MM.1S (cell line): ENCODE results near the gene NRG3.

Experiments used
- DNase-seq: peaks from one replicate; pipeline ENCODE4 v3.0.0-alpha.2; 2015
- H2AFZ ChIP-seq: fragments of 300-600 bp; sonication (generic); 2 replicates; pipeline ENCODE4 v1.6.0; 2016; ENCODE audit warnings: antibody characterized with exemption, low read length
- H3F3A ChIP-seq: fragments of 300-600 bp; sonication (generic); 2 replicates; pipeline ENCODE4 v1.6.1; 2016; ENCODE audit warnings: mild to moderate bottlenecking, antibody characterized with exemption, low read length, moderate library complexity, mixed read lengths; ENCODE audit not compliant: insufficient read depth
- H3K27ac ChIP-seq: fragments of 300-600 bp; sonication (generic); 2 replicates; pipeline ENCODE4 v1.5.1; 2016; ENCODE audit warnings: mild to moderate bottlenecking, low read length
- H3K27me3 ChIP-seq: fragments of 300-600 bp; sonication (generic); replicated peaks from 2 replicates; pipeline ENCODE4 v1.6.0; 2016; ENCODE audit warnings: low read length; ENCODE audit not compliant: insufficient read depth
- H3K36me3 ChIP-seq: fragments of 300-600 bp; sonication (generic); replicated peaks from 2 replicates; pipeline ENCODE4 v1.6.1; 2016; ENCODE audit warnings: mild to moderate bottlenecking, low read length, mixed read lengths; ENCODE audit not compliant: insufficient read depth
- H3K4me1 ChIP-seq: fragments of 300-600 bp; sonication (generic); 2 replicates; pipeline ENCODE4 v1.6.1; 2016; ENCODE audit warnings: low read length, mixed read lengths
- H3K4me2 ChIP-seq: fragments of 300-600 bp; sonication (generic); 2 replicates; pipeline ENCODE4 v1.6.0; 2016; ENCODE audit warnings: low read depth, low read length
- H3K4me3 ChIP-seq: fragments of 300-600 bp; sonication (generic); 2 replicates; pipeline ENCODE4 v1.5.1; 2016; ENCODE audit warnings: low read length, mixed read lengths
- H3K79me2 ChIP-seq: fragments of 300-600 bp; sonication (generic); 2 replicates; pipeline ENCODE4 v1.6.1; 2016; ENCODE audit warnings: mixed run types, low read length, mixed read lengths
- H3K9ac ChIP-seq: fragments of 300-600 bp; sonication (generic); 2 replicates; pipeline ENCODE4 v1.6.1; 2016; ENCODE audit warnings: low read length, mixed read lengths
- H3K9me2 ChIP-seq: fragments of 300-600 bp; sonication (generic); replicated peaks from 2 replicates; pipeline ENCODE4 v1.6.1; 2016; ENCODE audit warnings: mild to moderate bottlenecking, low read length, mixed read lengths; ENCODE audit not compliant: insufficient read depth
- H3K9me3 ChIP-seq: fragments of 300-600 bp; sonication (generic); replicated peaks from 2 replicates; pipeline ENCODE4 v1.6.1; 2016; ENCODE audit warnings: mild to moderate bottlenecking, low read length, mixed read lengths; ENCODE audit not compliant: insufficient read depth
- H4K20me1 ChIP-seq: fragments of 300-600 bp; sonication (generic); 2 replicates; pipeline ENCODE4 v1.6.1; 2016; ENCODE audit warnings: mild to moderate bottlenecking, low read length, moderate library complexity, mixed read lengths; ENCODE audit not compliant: insufficient read depth
- EZH2 ChIP-seq: fragments of 300-600 bp; sonication (generic); optimal IDR thresholded peaks from 2 replicates; pipeline ENCODE3; 2017; ENCODE audit warnings: low read depth, mild to moderate bottlenecking, antibody characterized with exemption, low read length, mixed read lengths
- EZH2phosphoT487 ChIP-seq: fragments of 300-600 bp; sonication (generic); IDR thresholded peaks from 2 replicates; pipeline ENCODE4 v1.6.1; 2018; ENCODE audit warnings: antibody characterized with exemption, low read length
- TF ChIP-seq, protein P1 (sequence below): fragments of 300-600 bp; sonication (generic); IDR thresholded peaks from 2 replicates; pipeline ENCODE4 v1.5.1; 2016; ENCODE audit warnings: antibody characterized with exemption, low read length, mixed read lengths

Gene NRG3

DNA sequence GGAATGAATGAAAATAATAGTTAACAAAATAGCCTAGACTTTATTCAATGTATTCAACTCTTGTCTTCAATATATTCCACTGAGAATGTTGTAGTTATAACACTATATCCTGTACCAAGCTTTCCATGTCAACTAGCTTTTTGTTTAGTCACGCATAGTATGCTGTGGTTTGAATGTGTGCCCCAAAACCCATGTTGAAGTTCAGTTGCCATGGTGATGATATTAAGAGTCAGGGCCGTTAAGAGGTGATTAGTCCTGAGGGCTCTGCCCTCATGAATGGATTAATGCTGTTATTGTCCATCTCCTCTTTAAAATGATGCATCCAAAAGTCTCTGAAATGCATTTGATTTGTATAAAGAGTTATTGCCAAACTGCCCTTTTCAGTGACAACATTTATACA lies 887.6 kb downstream of the NRG3 start:
- H3K9me3 ChIP-seq, result no peaks in the 10 kb centered on the region
- H2AFZ ChIP-seq, result no peak overlapping the region
- TF ChIP-seq, protein P1, sequence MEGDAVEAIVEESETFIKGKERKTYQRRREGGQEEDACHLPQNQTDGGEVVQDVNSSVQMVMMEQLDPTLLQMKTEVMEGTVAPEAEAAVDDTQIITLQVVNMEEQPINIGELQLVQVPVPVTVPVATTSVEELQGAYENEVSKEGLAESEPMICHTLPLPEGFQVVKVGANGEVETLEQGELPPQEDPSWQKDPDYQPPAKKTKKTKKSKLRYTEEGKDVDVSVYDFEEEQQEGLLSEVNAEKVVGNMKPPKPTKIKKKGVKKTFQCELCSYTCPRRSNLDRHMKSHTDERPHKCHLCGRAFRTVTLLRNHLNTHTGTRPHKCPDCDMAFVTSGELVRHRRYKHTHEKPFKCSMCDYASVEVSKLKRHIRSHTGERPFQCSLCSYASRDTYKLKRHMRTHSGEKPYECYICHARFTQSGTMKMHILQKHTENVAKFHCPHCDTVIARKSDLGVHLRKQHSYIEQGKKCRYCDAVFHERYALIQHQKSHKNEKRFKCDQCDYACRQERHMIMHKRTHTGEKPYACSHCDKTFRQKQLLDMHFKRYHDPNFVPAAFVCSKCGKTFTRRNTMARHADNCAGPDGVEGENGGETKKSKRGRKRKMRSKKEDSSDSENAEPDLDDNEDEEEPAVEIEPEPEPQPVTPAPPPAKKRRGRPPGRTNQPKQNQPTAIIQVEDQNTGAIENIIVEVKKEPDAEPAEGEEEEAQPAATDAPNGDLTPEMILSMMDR, result no peak
- no peak for DNase-seq
- no peaks in the 10 kb centered on the region for H3K27me3 ChIP-seq
- H3F3A ChIP-seq, result no peaks in the 10 kb centered on the region
- H4K20me1 ChIP-seq, result no peaks in the 10 kb centered on the region
- no peaks in the 10 kb centered on the region for H3K9me2 ChIP-seq
- no peaks in the 10 kb centered on the region for H3K79me2 ChIP-seq
- H3K4me2 ChIP-seq, result no peak overlapping the region
- no peaks in the 10 kb centered on the region for H3K36me3 ChIP-seq
- H3K9ac ChIP-seq, result no peak overlapping the region
- no peak overlapping the region for H3K27ac ChIP-seq
- H3K4me3 ChIP-seq, result no peak overlapping the region
- H3K4me1 ChIP-seq, result no peaks in the 10 kb centered on the region

DNA sequence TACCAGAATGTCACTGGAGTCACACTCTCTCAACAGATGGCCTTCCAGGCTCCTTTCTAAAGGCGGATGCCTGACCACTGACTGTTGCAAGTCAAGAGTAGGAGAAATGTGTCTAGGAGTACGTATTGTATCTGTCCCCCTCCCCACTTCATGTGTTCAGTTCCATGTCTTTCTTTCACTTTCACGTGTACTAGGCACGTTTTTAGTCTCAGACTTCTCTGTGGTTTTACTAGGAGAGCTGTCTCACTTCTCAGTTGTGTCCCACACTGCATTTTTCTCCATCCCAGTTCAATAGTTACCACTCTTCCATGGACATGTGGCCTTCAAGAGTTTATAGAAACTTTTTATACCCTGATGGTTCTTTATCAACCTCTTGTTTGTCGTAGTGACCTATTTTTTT lies 893.0 kb downstream of the NRG3 start:
- Histone ChIP-seq H3K9ac (no peak overlapping the region), H3K4me3 (no peak overlapping the region), H3K27me3 (no peaks in the 10 kb centered on the region), H3K79me2 (no peaks in the 10 kb centered on the region), H3K27ac (no peak overlapping the region), H3K9me3 (no peaks in the 10 kb centered on the region), H3K36me3 (no peaks in the 10 kb centered on the region), H3K9me2 (no peaks in the 10 kb centered on the region), H3K4me1 (peaks cover 7% of the 10 kb centered on the region; the same call in 1 of the 2 replicates), H3K4me2 (peak overlapping the region; percentile 7; the same call in 1 of the 2 replicates), H3F3A (no peaks in the 10 kb centered on the region), H2AFZ (no peak overlapping the region), H4K20me1 (no peaks in the 10 kb centered on the region)
- TF ChIP-seq, protein P1, result no peak
- TF ChIP-seq EZH2 (no peak), EZH2phosphoT487 (no peak)
- DNase-seq, result peak; percentile 66

DNA sequence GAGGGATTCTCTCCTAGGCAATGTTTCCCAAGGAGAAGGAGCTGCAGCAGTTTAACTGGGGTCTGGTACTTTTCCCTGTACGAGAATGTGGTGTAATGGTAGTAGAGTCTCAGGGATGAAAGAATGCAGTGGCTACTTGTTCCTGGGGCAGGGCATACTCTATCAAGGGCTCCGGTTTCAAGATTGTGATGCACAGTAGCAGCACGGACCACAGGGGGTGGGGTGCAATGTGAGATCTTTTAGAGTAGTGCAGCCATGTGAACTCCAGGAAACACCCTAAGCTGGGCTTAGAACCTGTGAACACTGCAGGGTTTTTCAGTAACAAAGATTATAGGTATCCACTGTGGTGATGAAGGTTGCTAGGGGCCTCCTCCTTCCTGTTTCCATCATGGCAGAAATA lies 903.9 kb downstream of the NRG3 start:
- no peak for DNase-seq
- H3K79me2 ChIP-seq, result no peaks in the 10 kb centered on the region
- H3K4me1 ChIP-seq, result no peaks in the 10 kb centered on the region
- no peak overlapping the region for H3K9ac ChIP-seq
- H2AFZ ChIP-seq, result no peak overlapping the region
- no peaks in the 10 kb centered on the region for H3K36me3 ChIP-seq
- no peaks in the 10 kb centered on the region for H4K20me1 ChIP-seq
- no peaks in the 10 kb centered on the region for H3K9me3 ChIP-seq
- H3K27me3 ChIP-seq, result no peaks in the 10 kb centered on the region
- H3K27ac ChIP-seq, result no peak overlapping the region
- no peaks in the 10 kb centered on the region for H3K9me2 ChIP-seq
- no peak overlapping the region for H3K4me3 ChIP-seq
- H3F3A ChIP-seq, result no peaks in the 10 kb centered on the region
- H3K4me2 ChIP-seq, result no peak overlapping the region
- TF ChIP-seq EZH2, result no peak
- TF ChIP-seq, protein P1, result no peak
- TF ChIP-seq EZH2phosphoT487, result no peak
